IMR-90 (cell line): ENCODE data around the gene OPHN1. TPM values are rescaled to one million over a fixed set of nuclear protein-coding genes. Genes with fewer than 3 reads are reported as not detected.
A peak's percentile ranks its signal among the peaks of the same experiment; 100 is the strongest.

Experiments
- ATAC-seq: fragments of 200-7000 bp; cut with Tn5 transposase; 2 replicates; pipeline ENCODE4 v1.9.1; 2020; ENCODE audit warnings: low read depth, mild to moderate bottlenecking, moderate library complexity
- BruUV-seq: library from RNA; stranded (reverse); fragments of 400-500 nt; replicated peaks from 2 replicates; lab custom pipeline; 2021; lab: Mats Ljungman, UMichigan
- CTCF ChIA-PET: fragments of 300-600 bp; formaldehyde crosslinking; extraction: SDS; loops from one replicate; lab custom pipeline; 2021; ENCODE audit warnings: antibody characterized with exemption; lab: Yijun Ruan, JAX
- POLR2A ChIA-PET: fragments of 300-600 bp; sonication (Branson Sonifier 250); formaldehyde crosslinking; loops from one replicate; lab custom pipeline; 2022; ENCODE audit warnings: antibody characterized with exemption; ENCODE audit not compliant: unreplicated experiment; lab: Charles Lee
- DNase-seq: peaks from one replicate; pipeline ENCODE4 v3.0.0; 2013
- H2AFZ ChIP-seq: replicated peaks from 2 replicates; pipeline ENCODE3; 2013; ENCODE audit warnings: low read length, mild to moderate bottlenecking; ENCODE audit not compliant: poor library complexity
- H2AK5ac ChIP-seq: 2 replicates; pipeline ENCODE4 v1.6.1; 2013; ENCODE audit warnings: low read depth, low read length, inconsistent platforms
- H2AK9ac ChIP-seq: replicated peaks from 2 replicates; pipeline ENCODE3; 2013; ENCODE audit warnings: mild to moderate bottlenecking, low read depth, low read length, moderate library complexity; ENCODE audit not compliant: poor library complexity
- H2BK120ac ChIP-seq: 2 replicates; pipeline ENCODE4 v1.6.1; 2013; ENCODE audit warnings: low read depth, low read length, inconsistent platforms
- H2BK15ac ChIP-seq: 3 replicates; pipeline ENCODE4 v1.6.1; 2013; ENCODE audit warnings: low read depth, low read length, inconsistent platforms
- H2BK20ac ChIP-seq: 2 replicates; pipeline ENCODE4 v1.6.1; 2013; ENCODE audit warnings: low read depth, mild to moderate bottlenecking, inconsistent platforms, low read length, moderate library complexity
- H2BK5ac ChIP-seq: 2 replicates; pipeline ENCODE4 v1.6.1; 2013; ENCODE audit warnings: mild to moderate bottlenecking, low read depth, low read length, inconsistent platforms; ENCODE audit not compliant: poor library complexity, severe bottlenecking
- H3K14ac ChIP-seq: replicated peaks from 2 replicates; pipeline ENCODE4 v1.6.1; 2013; ENCODE audit warnings: low read depth, low read length, inconsistent platforms
- H3K18ac ChIP-seq: 2 replicates; pipeline ENCODE4 v1.6.1; 2013; ENCODE audit warnings: low read depth, low read length, control low read depth
- H3K23ac ChIP-seq: 2 replicates; pipeline ENCODE4 v1.6.1; 2013; ENCODE audit warnings: low read depth, low read length, inconsistent platforms
- H3K27ac ChIP-seq: 2 replicates; pipeline ENCODE4 v1.5.1; 2013; ENCODE audit warnings: mild to moderate bottlenecking, control low read depth, low read length; ENCODE audit not compliant: insufficient read depth
- H3K27me3 ChIP-seq: 2 replicates; pipeline ENCODE4 v1.6.1; 2013; ENCODE audit warnings: low read length; ENCODE audit not compliant: control insufficient read depth, insufficient read depth
- H3K36me3 ChIP-seq: 2 replicates; pipeline ENCODE4 v1.6.1; 2013; ENCODE audit warnings: low read length, mixed read lengths; ENCODE audit not compliant: control insufficient read depth, insufficient read depth
- H3K4ac ChIP-seq: 2 replicates; pipeline ENCODE4 v1.6.1; 2013; ENCODE audit warnings: low read depth, low read length, inconsistent platforms
- H3K4me1 ChIP-seq: 2 replicates; pipeline ENCODE4 v1.6.1; 2013; ENCODE audit warnings: low read length, mixed read lengths; ENCODE audit not compliant: control insufficient read depth, insufficient read depth
- H3K4me2 ChIP-seq: 2 replicates; pipeline ENCODE4 v1.6.1; 2013; ENCODE audit warnings: low read depth, mild to moderate bottlenecking, control low read depth, low read length, moderate library complexity
- H3K4me3 ChIP-seq: 2 replicates; pipeline ENCODE4 v1.5.1; 2013; ENCODE audit warnings: low read depth, mild to moderate bottlenecking, control low read depth, low read length, moderate library complexity; ENCODE audit not compliant: insufficient read depth
- H3K56ac ChIP-seq: 2 replicates; pipeline ENCODE4 v1.6.1; 2013; ENCODE audit warnings: low read length, inconsistent platforms; ENCODE audit not compliant: insufficient read depth; ENCODE audit errors: extremely low read depth
- H3K79me1 ChIP-seq, 2 experiments: 2 replicates each; pipeline ENCODE4 v1.6.1; 2013; ENCODE audit warnings: low read length in 2 of 2, inconsistent platforms in 1 of 2, low read depth in 1 of 2
- H3K9ac ChIP-seq: 2 replicates; pipeline ENCODE4 v1.6.1; 2013; ENCODE audit warnings: low read depth, low read length, control low read depth
- H3K9me1 ChIP-seq: 2 replicates; pipeline ENCODE4 v1.6.1; 2013; ENCODE audit warnings: low read length, inconsistent platforms; ENCODE audit not compliant: insufficient read depth
- H3K9me3 ChIP-seq: 2 replicates; pipeline ENCODE4 v1.6.1; 2013; ENCODE audit warnings: low read length; ENCODE audit not compliant: control insufficient read depth, insufficient read depth
- H4K20me1 ChIP-seq: 2 replicates; pipeline ENCODE4 v1.6.1; 2013; ENCODE audit warnings: low read length, inconsistent platforms; ENCODE audit not compliant: insufficient read depth
- H4K5ac ChIP-seq: 2 replicates; pipeline ENCODE4 v1.6.1; 2013; ENCODE audit warnings: mild to moderate bottlenecking, low read depth, low read length, control low read depth
- H4K8ac ChIP-seq, 2 experiments: 2 replicates each; pipeline ENCODE4 v1.6.1; 2013; ENCODE audit warnings: low read depth in 2 of 2, low read length in 2 of 2, control low read depth in 1 of 2, inconsistent platforms in 1 of 2
- H4K91ac ChIP-seq: 2 replicates; pipeline ENCODE4 v1.6.1; 2013; ENCODE audit warnings: low read depth, low read length, inconsistent platforms; ENCODE audit not compliant: insufficient read depth
- BHLHE40 ChIP-seq: fragments of 150-350 bp; IDR thresholded peaks from 2 replicates; pipeline ENCODE4 v1.6.1; 2016; ENCODE audit warnings: mild to moderate bottlenecking, low read depth, low read length
- MXI1 ChIP-seq: IDR thresholded peaks from 2 replicates; pipeline ENCODE4 v1.6.1; 2012; ENCODE audit warnings: low read depth, mild to moderate bottlenecking, low read length, moderate library complexity, borderline replicate concordance
- RAD21 ChIP-seq: IDR thresholded peaks from 2 replicates; pipeline ENCODE4 v1.6.1; 2012; ENCODE audit warnings: low read length, improper control_type of control experiment
- RFX5 ChIP-seq: IDR thresholded peaks from 2 replicates; pipeline ENCODE4 v1.8.0; 2012; ENCODE audit warnings: low read depth, mild to moderate bottlenecking, low read length, moderate library complexity
- WGBS, 2 experiments: methylation state at CpG; one replicate each; pipeline versions ENCODE4 v1.1.5 to v1.1.7; 2013; ENCODE audit warnings: missing lambda C conversion rate in 2 of 2; ENCODE audit not compliant: insufficient read length in 1 of 2; ENCODE audit errors: extremely low coverage in 2 of 2; 5-methylcytosine and 5-hydroxymethylcytosine counted together
- dilution Hi-C: fragments of 300-500 bp; cut with HindIII; formaldehyde crosslinking; loops from one replicate; pipeline ENCODE4 v1.14.3; 2018; ENCODE audit warnings: low sequenced_read_pairs; ENCODE audit not compliant: unreplicated experiment
- in situ Hi-C: fragments of 300-500 bp; cut with MboI; formaldehyde crosslinking; loops from 3 replicates; pipeline ENCODE4 v1.14.3; 2019; ENCODE audit warnings: low sequenced_read_pairs, inconsistent platforms, mixed read lengths
- intact Hi-C: fragments of 100-400 bp; cut with micrococcal nuclease; formaldehyde crosslinking; loops from 2 replicates; pipeline ENCODE4 v1.10.0; 2022
- polyA plus RNA-seq, 3 experiments: library from polyadenylated mRNA; depleted of rRNA; stranded (reverse); fragments of >200 nt; gene quantifications; 2 replicates each; pipeline ENCODE4 v1.2.3, GENCODE V29; 2012; ENCODE audit warnings: low replicate concordance in 1 of 3
- total RNA-seq: library from RNA; depleted of rRNA; stranded (reverse); fragments of >200 nt; gene quantifications from 2 replicates; pipeline ENCODE4 v1.2.3, GENCODE V29; 2012
- TF ChIP-seq, protein P1 (sequence below): conservative IDR thresholded peaks from 2 replicates; pipeline ENCODE4 v1.5.1; 2012; ENCODE audit warnings: mild to moderate bottlenecking, low read depth, low read length, improper control_type of control experiment

OPHN1 gene
- total and polyA plus RNA-seq, 2 of the 4 experiments (the other 2 are of a cell fraction): 4.0 to 13.1 TPM

DNA sequence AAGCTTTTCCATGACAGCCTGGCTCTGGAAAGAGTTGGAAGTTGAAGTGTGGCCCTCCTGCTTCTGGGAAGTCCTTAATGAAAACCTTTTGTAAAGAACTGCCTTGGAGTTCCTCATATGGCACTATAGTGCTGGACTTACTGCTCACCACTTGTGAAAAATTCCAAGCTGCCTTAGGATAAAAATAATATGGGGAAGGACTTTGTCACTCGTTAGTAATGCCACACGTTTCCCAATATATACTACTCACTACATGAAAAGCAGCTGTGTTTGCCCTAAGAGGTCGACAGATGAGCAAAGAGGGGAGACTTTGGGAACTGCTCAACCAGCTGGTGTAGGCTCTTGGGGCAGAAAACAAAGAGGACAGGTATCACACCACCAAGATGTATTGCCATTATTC is 11.7 kb downstream of the OPHN1 start:
- intact Hi-C loops (no loop called here), in situ Hi-C loops (no loop called here), dilution Hi-C loops (no loop called here)
- Histone ChIP-seq H2AFZ (no peak overlapping the region), H3K9me3 (no peaks in the 10 kb centered on the region), H4K8ac (no peak overlapping the region), H2BK120ac (no peak overlapping the region), H3K27ac (no peak overlapping the region), H3K4me3 (no peak overlapping the region), H3K9ac (no peak overlapping the region), H4K20me1 (0 out of 2 replicates have a peak, but pooled peaks cover 2% of the 10 kb centered on the region), H3K27me3 (peaks cover 1% of the 10 kb centered on the region; the same call in 1 of the 2 replicates), H3K56ac (no peak overlapping the region), H3K4ac (no peak overlapping the region), H2AK9ac (no peak overlapping the region), H3K4me1 (peaks cover 4% of the 10 kb centered on the region; the same call in 1 of the 2 replicates), H3K18ac (no peak overlapping the region), H4K91ac (no peak overlapping the region), H2BK20ac (no peak overlapping the region), H3K79me1 (peaks cover 2 to 3% of the 10 kb centered on the region in 2 experiments; a peak in 2 of 4 replicates), H4K5ac (no peak overlapping the region), H3K4me2 (no peak overlapping the region), H2BK15ac (no peak overlapping the region), H3K9me1 (no peaks in the 10 kb centered on the region), H2AK5ac (no peak overlapping the region), H3K36me3 (no peaks in the 10 kb centered on the region), H3K14ac (no peak overlapping the region), H2BK5ac (no peak overlapping the region), H3K23ac (no peak overlapping the region)
- no peak for TF ChIP-seq BHLHE40
- no peak for TF ChIP-seq RAD21
- TF ChIP-seq, protein P1, sequence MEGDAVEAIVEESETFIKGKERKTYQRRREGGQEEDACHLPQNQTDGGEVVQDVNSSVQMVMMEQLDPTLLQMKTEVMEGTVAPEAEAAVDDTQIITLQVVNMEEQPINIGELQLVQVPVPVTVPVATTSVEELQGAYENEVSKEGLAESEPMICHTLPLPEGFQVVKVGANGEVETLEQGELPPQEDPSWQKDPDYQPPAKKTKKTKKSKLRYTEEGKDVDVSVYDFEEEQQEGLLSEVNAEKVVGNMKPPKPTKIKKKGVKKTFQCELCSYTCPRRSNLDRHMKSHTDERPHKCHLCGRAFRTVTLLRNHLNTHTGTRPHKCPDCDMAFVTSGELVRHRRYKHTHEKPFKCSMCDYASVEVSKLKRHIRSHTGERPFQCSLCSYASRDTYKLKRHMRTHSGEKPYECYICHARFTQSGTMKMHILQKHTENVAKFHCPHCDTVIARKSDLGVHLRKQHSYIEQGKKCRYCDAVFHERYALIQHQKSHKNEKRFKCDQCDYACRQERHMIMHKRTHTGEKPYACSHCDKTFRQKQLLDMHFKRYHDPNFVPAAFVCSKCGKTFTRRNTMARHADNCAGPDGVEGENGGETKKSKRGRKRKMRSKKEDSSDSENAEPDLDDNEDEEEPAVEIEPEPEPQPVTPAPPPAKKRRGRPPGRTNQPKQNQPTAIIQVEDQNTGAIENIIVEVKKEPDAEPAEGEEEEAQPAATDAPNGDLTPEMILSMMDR: no peak
- no peak for TF ChIP-seq MXI1
- no peak for TF ChIP-seq RFX5
- no CpG with 5 or more reads among the region's 3 CpGs for WGBS, 2 experiments
- DNase-seq: peak; percentile 8
- BruUV-seq: no TSS peak
- no peak for ATAC-seq
- ChIA-PET POLR2A (no interaction called here), CTCF (no interaction called here)
